GM23338 (cell line): ENCODE data around the gene SCRT2. TPM values are rescaled to one million over a fixed set of nuclear protein-coding genes. Genes with fewer than 3 reads are reported as not detected.

Experiments used
- ATAC-seq: fragments of 200-7000 bp; cut with Tn5 transposase; 3 replicates; pipeline ENCODE4 v1.9.1; 2020
- DNase-seq: peaks from one replicate; pipeline ENCODE4 v3.0.0-alpha.2; 2015; ENCODE audit warnings: low spot score
- H2AFZ ChIP-seq: fragments of 200-600 bp; sonication (generic); 2 replicates; pipeline ENCODE4 v1.8.0; 2016; ENCODE audit warnings: antibody characterized with exemption, mild to moderate bottlenecking, moderate library complexity
- H3F3A ChIP-seq: fragments of 200-600 bp; sonication (generic); replicated peaks from 2 replicates; pipeline ENCODE4 v1.8.0; 2017; ENCODE audit warnings: antibody characterized with exemption, mixed run types, low read depth
- H3K27ac ChIP-seq: fragments of 200-600 bp; sonication (generic); 2 replicates; pipeline ENCODE4 v1.6.1; 2016; ENCODE audit warnings: low read depth
- H3K27me3 ChIP-seq: fragments of 200-600 bp; sonication (generic); 2 replicates; pipeline ENCODE4 v1.8.0; 2016; ENCODE audit warnings: mild to moderate bottlenecking, mixed run types, moderate library complexity; ENCODE audit not compliant: insufficient read depth
- H3K36me3 ChIP-seq: fragments of 200-600 bp; sonication (generic); 2 replicates; pipeline ENCODE4 v1.8.0; 2016; ENCODE audit warnings: mild to moderate bottlenecking; ENCODE audit not compliant: insufficient read depth
- H3K4me1 ChIP-seq: fragments of 200-600 bp; sonication (generic); 2 replicates; pipeline ENCODE4 v1.8.0; 2016; ENCODE audit warnings: mild to moderate bottlenecking, moderate library complexity; ENCODE audit not compliant: insufficient read depth
- H3K4me2 ChIP-seq: fragments of 200-600 bp; sonication (generic); 2 replicates; pipeline ENCODE4 v1.7.1; 2017; ENCODE audit warnings: mixed run types
- H3K4me3 ChIP-seq: fragments of 200-600 bp; sonication (generic); 2 replicates; pipeline ENCODE4 v1.6.1; 2016; ENCODE audit warnings: mixed run types
- H3K79me2 ChIP-seq: fragments of 200-600 bp; sonication (generic); replicated peaks from 2 replicates; pipeline ENCODE4 v1.8.0; 2017; ENCODE audit warnings: mild to moderate bottlenecking; ENCODE audit not compliant: insufficient read depth
- H3K9me2 ChIP-seq: fragments of 200-600 bp; sonication (generic); 2 replicates; pipeline ENCODE4 v1.8.0; 2017; ENCODE audit not compliant: insufficient read depth
- H4K20me1 ChIP-seq: fragments of 200-600 bp; sonication (generic); replicated peaks from 2 replicates; pipeline ENCODE4 v1.8.0; 2017; ENCODE audit warnings: mild to moderate bottlenecking; ENCODE audit not compliant: insufficient read depth
- H3K27ac Mint-ChIP-seq: 2 replicates; pipeline ENCODE4 v1.8.0; 2020; ENCODE audit warnings: inconsistent platforms, mild to moderate bottlenecking, moderate library complexity, mixed read lengths
- H3K27me3 Mint-ChIP-seq: 3 replicates; pipeline ENCODE4 v1.8.0; 2022; ENCODE audit warnings: low read depth, mild to moderate bottlenecking, moderate library complexity, mixed read lengths, inconsistent platforms; ENCODE audit not compliant: insufficient read depth, poor library complexity
- H3K36me3 Mint-ChIP-seq: 3 replicates; pipeline ENCODE4 v1.8.0; 2021; ENCODE audit warnings: low read depth, mild to moderate bottlenecking, inconsistent platforms, moderate library complexity, mixed read lengths
- H3K4me1 Mint-ChIP-seq: 3 replicates; pipeline ENCODE4 v1.8.0; 2020; ENCODE audit warnings: mild to moderate bottlenecking, inconsistent platforms, mixed read lengths
- H3K4me3 Mint-ChIP-seq: 3 replicates; pipeline ENCODE4 v1.8.0; 2021; ENCODE audit warnings: moderate library complexity, mild to moderate bottlenecking, inconsistent platforms, mixed read lengths
- H3K9me3 Mint-ChIP-seq: 3 replicates; pipeline ENCODE4 v1.8.0; 2020; ENCODE audit warnings: moderate library complexity, mild to moderate bottlenecking, inconsistent platforms, mixed read lengths
- CREB1 ChIP-seq: fragments of 250-450 bp; sonication (Bioruptor Pico); IDR thresholded peaks from 2 replicates; pipeline ENCODE4 v1.5.0; 2020; ENCODE audit warnings: low read depth, mild to moderate bottlenecking, moderate library complexity
- EZH2 ChIP-seq: fragments of 200-600 bp; sonication (generic); IDR thresholded peaks from one replicate; pipeline ENCODE4 v1.8.0; 2017; ENCODE audit warnings: antibody characterized with exemption, mild to moderate bottlenecking, low read depth; ENCODE audit not compliant: unreplicated experiment
- EZH2phosphoT487 ChIP-seq: fragments of 200-600 bp; sonication (generic); IDR thresholded peaks from one replicate; pipeline ENCODE4 v1.8.1; 2018; ENCODE audit warnings: antibody characterized with exemption; ENCODE audit not compliant: unreplicated experiment
- JUNB ChIP-seq: IDR thresholded peaks from one replicate; pipeline ENCODE4 v1.6.1; 2016; ENCODE audit warnings: antibody characterized with exemption; ENCODE audit not compliant: unreplicated experiment
- NANOG ChIP-seq: IDR thresholded peaks from 2 replicates; pipeline ENCODE4 v1.6.1; 2016; ENCODE audit warnings: antibody characterized with exemption, borderline replicate concordance
- POLR2AphosphoS5 ChIP-seq: IDR thresholded peaks from 2 replicates; pipeline ENCODE4 v1.6.1; 2016; ENCODE audit warnings: antibody characterized with exemption, low read depth
- STAT1 ChIP-seq: IDR thresholded peaks from one replicate; pipeline ENCODE4 v1.6.1; 2016; ENCODE audit warnings: antibody characterized with exemption; ENCODE audit not compliant: unreplicated experiment
- ZNF114 ChIP-seq: fragments of 250-450 bp; sonication (Bioruptor Pico); IDR thresholded peaks from 2 replicates; pipeline ENCODE4 v1.5.0; 2020; ENCODE audit warnings: mild to moderate bottlenecking, moderate library complexity
- ZNF331 ChIP-seq: fragments of 250-450 bp; sonication (Bioruptor Pico); IDR thresholded peaks from 2 replicates; pipeline ENCODE4 v1.5.0; 2020; ENCODE audit warnings: low read depth, mild to moderate bottlenecking, moderate library complexity
- polyA plus RNA-seq: library from polyadenylated mRNA; unstranded; fragments of >200 nt; fragmentation: Nextera tagmentation; extraction: Ambion mirVana; gene quantifications from 2 replicates; pipeline ENCODE4 v1.2.1, GENCODE V29; 2016
- total RNA-seq: library from RNA; depleted of rRNA; stranded (reverse); fragments of >200 nt; shearing (Covaris generic); gene quantifications from 2 replicates; pipeline ENCODE4 v1.2.3, GENCODE V29; 2014
- TF ChIP-seq, protein P1 (sequence below): IDR thresholded peaks from 2 replicates; pipeline ENCODE4 v1.6.1; 2016; ENCODE audit warnings: antibody characterized with exemption
- TF ChIP-seq, protein P2 (sequence below): IDR thresholded peaks from one replicate; pipeline ENCODE4 v1.6.1; 2018; ENCODE audit warnings: antibody characterized with exemption; ENCODE audit not compliant: unreplicated experiment
- TF ChIP-seq, protein P3 (sequence below): fragments of 250-450 bp; sonication (Bioruptor Pico); IDR thresholded peaks from 2 replicates; pipeline ENCODE4 v1.5.0; 2020; ENCODE audit warnings: mild to moderate bottlenecking, moderate library complexity
- TF ChIP-seq, protein P4 (sequence below), 2 experiments: fragments of 200-600 bp in 1 of 2; sonication (generic) in 1 of 2; conservative IDR thresholded peaks; 2 replicates each; pipeline versions ENCODE4 v1.5.1 to v1.6.1; 2016 to 2017; ENCODE audit warnings: antibody characterized with exemption in 2 of 2, low read depth in 2 of 2, mild to moderate bottlenecking in 2 of 2, moderate library complexity in 1 of 2

The SCRT2 gene
- total and polyA plus RNA-seq, 2 experiments from 2014 or later, result 0.31 TPM; not detected in 1

DNA sequence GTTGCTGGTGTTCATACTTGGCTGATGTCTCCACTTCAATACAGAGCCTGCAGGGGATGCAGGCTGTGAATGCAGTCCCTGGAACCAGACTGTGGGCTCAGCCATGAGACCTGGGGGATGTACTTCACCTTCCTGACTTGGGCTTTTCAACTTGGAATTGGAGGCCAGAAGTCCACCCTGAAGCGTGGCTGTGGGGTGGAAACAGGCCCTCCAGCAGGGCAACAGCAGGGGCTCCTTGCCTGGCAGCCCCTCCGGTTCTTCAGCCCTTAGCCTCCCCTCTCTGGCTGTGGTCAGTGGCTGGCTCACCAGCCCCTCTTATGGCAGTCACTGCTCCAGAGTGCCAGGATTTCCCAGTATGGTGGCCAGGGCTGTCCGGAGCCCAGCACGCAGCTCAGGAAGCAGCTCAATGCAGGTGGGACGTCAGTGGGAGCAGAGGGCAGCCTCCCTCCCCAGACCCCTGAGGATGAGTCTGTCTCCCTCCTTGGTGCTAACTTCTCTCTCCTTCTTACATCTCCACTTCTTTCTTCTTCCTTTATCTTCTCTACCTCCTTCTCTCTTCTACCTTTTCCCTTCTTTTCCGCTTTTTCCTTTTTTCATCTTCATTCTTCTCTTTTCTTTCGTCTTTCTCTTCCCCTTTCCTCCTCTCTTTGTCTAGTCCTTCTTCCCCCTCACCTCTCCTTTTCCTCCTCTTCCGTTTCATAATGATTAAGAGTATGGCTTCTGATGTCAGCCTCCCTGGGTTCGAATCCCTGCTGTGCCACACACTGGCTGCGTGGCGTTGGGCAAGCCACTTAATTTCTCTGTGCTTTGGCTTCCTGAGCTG, 47.4 kb upstream of the SCRT2 start:
- TF ChIP-seq NANOG (no peak), EZH2phosphoT487 (no peak), STAT1 (no peak), ZNF114 (no peak), EZH2 (no peak), POLR2AphosphoS5 (no peak), ZNF331 (no peak), CREB1 (CRISPR knock-in tag) (no peak), JUNB (no peak)
- TF ChIP-seq, protein P1, sequence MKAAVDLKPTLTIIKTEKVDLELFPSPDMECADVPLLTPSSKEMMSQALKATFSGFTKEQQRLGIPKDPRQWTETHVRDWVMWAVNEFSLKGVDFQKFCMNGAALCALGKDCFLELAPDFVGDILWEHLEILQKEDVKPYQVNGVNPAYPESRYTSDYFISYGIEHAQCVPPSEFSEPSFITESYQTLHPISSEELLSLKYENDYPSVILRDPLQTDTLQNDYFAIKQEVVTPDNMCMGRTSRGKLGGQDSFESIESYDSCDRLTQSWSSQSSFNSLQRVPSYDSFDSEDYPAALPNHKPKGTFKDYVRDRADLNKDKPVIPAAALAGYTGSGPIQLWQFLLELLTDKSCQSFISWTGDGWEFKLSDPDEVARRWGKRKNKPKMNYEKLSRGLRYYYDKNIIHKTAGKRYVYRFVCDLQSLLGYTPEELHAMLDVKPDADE, result no peak
- TF ChIP-seq, protein P2, sequence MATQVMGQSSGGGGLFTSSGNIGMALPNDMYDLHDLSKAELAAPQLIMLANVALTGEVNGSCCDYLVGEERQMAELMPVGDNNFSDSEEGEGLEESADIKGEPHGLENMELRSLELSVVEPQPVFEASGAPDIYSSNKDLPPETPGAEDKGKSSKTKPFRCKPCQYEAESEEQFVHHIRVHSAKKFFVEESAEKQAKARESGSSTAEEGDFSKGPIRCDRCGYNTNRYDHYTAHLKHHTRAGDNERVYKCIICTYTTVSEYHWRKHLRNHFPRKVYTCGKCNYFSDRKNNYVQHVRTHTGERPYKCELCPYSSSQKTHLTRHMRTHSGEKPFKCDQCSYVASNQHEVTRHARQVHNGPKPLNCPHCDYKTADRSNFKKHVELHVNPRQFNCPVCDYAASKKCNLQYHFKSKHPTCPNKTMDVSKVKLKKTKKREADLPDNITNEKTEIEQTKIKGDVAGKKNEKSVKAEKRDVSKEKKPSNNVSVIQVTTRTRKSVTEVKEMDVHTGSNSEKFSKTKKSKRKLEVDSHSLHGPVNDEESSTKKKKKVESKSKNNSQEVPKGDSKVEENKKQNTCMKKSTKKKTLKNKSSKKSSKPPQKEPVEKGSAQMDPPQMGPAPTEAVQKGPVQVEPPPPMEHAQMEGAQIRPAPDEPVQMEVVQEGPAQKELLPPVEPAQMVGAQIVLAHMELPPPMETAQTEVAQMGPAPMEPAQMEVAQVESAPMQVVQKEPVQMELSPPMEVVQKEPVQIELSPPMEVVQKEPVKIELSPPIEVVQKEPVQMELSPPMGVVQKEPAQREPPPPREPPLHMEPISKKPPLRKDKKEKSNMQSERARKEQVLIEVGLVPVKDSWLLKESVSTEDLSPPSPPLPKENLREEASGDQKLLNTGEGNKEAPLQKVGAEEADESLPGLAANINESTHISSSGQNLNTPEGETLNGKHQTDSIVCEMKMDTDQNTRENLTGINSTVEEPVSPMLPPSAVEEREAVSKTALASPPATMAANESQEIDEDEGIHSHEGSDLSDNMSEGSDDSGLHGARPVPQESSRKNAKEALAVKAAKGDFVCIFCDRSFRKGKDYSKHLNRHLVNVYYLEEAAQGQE, result no peak
- TF ChIP-seq, protein P3, sequence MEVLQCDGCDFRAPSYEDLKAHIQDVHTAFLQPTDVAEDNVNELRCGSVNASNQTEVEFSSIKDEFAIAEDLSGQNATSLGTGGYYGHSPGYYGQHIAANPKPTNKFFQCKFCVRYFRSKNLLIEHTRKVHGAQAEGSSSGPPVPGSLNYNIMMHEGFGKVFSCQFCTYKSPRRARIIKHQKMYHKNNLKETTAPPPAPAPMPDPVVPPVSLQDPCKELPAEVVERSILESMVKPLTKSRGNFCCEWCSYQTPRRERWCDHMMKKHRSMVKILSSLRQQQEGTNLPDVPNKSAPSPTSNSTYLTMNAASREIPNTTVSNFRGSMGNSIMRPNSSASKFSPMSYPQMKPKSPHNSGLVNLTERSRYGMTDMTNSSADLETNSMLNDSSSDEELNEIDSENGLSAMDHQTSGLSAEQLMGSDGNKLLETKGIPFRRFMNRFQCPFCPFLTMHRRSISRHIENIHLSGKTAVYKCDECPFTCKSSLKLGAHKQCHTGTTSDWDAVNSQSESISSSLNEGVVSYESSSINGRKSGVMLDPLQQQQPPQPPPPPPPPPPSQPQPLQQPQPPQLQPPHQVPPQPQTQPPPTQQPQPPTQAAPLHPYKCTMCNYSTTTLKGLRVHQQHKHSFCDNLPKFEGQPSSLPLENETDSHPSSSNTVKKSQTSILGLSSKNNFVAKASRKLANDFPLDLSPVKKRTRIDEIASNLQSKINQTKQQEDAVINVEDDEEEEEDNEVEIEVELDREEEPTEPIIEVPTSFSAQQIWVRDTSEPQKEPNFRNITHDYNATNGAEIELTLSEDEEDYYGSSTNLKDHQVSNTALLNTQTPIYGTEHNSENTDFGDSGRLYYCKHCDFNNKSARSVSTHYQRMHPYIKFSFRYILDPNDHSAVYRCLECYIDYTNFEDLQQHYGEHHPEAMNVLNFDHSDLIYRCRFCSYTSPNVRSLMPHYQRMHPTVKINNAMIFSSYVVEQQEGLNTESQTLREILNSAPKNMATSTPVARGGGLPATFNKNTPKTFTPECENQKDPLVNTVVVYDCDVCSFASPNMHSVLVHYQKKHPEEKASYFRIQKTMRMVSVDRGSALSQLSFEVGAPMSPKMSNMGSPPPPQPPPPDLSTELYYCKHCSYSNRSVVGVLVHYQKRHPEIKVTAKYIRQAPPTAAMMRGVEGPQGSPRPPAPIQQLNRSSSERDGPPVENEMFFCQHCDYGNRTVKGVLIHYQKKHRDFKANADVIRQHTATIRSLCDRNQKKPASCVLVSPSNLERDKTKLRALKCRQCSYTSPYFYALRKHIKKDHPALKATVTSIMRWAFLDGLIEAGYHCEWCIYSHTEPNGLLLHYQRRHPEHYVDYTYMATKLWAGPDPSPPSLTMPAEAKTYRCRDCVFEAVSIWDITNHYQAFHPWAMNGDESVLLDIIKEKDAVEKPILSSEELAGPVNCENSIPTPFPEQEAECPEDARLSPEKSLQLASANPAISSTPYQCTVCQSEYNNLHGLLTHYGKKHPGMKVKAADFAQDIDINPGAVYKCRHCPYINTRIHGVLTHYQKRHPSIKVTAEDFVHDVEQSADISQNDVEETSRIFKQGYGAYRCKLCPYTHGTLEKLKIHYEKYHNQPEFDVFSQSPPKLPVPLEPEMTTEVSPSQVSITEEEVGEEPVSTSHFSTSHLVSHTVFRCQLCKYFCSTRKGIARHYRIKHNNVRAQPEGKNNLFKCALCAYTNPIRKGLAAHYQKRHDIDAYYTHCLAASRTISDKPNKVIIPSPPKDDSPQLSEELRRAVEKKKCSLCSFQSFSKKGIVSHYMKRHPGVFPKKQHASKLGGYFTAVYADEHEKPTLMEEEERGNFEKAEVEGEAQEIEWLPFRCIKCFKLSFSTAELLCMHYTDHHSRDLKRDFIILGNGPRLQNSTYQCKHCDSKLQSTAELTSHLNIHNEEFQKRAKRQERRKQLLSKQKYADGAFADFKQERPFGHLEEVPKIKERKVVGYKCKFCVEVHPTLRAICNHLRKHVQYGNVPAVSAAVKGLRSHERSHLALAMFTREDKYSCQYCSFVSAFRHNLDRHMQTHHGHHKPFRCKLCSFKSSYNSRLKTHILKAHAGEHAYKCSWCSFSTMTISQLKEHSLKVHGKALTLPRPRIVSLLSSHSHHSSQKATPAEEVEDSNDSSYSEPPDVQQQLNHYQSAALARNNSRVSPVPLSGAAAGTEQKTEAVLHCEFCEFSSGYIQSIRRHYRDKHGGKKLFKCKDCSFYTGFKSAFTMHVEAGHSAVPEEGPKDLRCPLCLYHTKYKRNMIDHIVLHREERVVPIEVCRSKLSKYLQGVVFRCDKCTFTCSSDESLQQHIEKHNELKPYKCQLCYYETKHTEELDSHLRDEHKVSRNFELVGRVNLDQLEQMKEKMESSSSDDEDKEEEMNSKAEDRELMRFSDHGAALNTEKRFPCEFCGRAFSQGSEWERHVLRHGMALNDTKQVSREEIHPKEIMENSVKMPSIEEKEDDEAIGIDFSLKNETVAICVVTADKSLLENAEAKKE (CRISPR knock-in tag), result no peak
- TF ChIP-seq, protein P4, sequence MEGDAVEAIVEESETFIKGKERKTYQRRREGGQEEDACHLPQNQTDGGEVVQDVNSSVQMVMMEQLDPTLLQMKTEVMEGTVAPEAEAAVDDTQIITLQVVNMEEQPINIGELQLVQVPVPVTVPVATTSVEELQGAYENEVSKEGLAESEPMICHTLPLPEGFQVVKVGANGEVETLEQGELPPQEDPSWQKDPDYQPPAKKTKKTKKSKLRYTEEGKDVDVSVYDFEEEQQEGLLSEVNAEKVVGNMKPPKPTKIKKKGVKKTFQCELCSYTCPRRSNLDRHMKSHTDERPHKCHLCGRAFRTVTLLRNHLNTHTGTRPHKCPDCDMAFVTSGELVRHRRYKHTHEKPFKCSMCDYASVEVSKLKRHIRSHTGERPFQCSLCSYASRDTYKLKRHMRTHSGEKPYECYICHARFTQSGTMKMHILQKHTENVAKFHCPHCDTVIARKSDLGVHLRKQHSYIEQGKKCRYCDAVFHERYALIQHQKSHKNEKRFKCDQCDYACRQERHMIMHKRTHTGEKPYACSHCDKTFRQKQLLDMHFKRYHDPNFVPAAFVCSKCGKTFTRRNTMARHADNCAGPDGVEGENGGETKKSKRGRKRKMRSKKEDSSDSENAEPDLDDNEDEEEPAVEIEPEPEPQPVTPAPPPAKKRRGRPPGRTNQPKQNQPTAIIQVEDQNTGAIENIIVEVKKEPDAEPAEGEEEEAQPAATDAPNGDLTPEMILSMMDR (conservative IDR thresholded peaks at IDR 0.05; ENCODE audit: low read depth in 2 of 2), result no peak
- no peaks in the 10 kb centered on the region for H3K79me2 ChIP-seq
- no peak overlapping the region for H3K27ac ChIP-seq
- DNase-seq (no peak), ATAC-seq (no peak)
- no peaks in the 10 kb centered on the region for H3K9me2 ChIP-seq
- peaks cover 6% of the 10 kb centered on the region for H3K4me1 ChIP-seq
- peaks cover 12% of the 10 kb centered on the region for H3K27me3 Mint-ChIP-seq
- H3K4me3 Mint-ChIP-seq, result no peak overlapping the region
- no peak overlapping the region for H2AFZ ChIP-seq
- peaks cover 19% of the 10 kb centered on the region for H3K27me3 ChIP-seq
- H3F3A ChIP-seq, result 0 out of 2 replicates have a peak, but pooled peaks cover 7% of the 10 kb centered on the region
- H4K20me1 ChIP-seq, result no peaks in the 10 kb centered on the region
- H3K36me3 Mint-ChIP-seq, result no peaks in the 10 kb centered on the region
- H3K4me2 ChIP-seq, result no peak overlapping the region
- H3K27ac Mint-ChIP-seq, result no peak overlapping the region
- H3K4me3 ChIP-seq, result no peak overlapping the region
- H3K36me3 ChIP-seq, result no peaks in the 10 kb centered on the region
- H3K9me3 Mint-ChIP-seq, result no peaks in the 10 kb centered on the region; the same call in 2 of the 3 replicates
- peaks cover 12% of the 10 kb centered on the region for H3K4me1 Mint-ChIP-seq
